HUES48 (cell line): ENCODE data around the gene GRM2.

Experiments used
- H3K27ac ChIP-seq: one replicate; pipeline ENCODE4 v1.7.0; 2013; ENCODE audit warnings: low read depth, low read length, inconsistent platforms
- H3K27me3 ChIP-seq: 2 replicates; pipeline ENCODE4 v1.6.1; 2013; ENCODE audit warnings: mild to moderate bottlenecking, low read length; ENCODE audit not compliant: control insufficient read depth, insufficient read depth
- H3K36me3 ChIP-seq: 2 replicates; pipeline ENCODE4 v1.6.1; 2013; ENCODE audit warnings: low read length; ENCODE audit not compliant: control insufficient read depth, insufficient read depth
- H3K4me1 ChIP-seq: 2 replicates; pipeline ENCODE4 v1.6.1; 2013; ENCODE audit warnings: mild to moderate bottlenecking, low read length; ENCODE audit not compliant: control insufficient read depth, insufficient read depth
- H3K4me3 ChIP-seq: 2 replicates; pipeline ENCODE4 v1.5.1; 2013; ENCODE audit warnings: mild to moderate bottlenecking, low read depth, low read length
- H3K9ac ChIP-seq: 2 replicates; pipeline ENCODE4 v1.6.1; 2013; ENCODE audit warnings: mild to moderate bottlenecking, low read depth, low read length, moderate library complexity
- H3K9me3 ChIP-seq: 2 replicates; pipeline ENCODE4 v1.6.1; 2013; ENCODE audit warnings: low read length; ENCODE audit not compliant: control insufficient read depth, insufficient read depth

GRM2 gene

DNA sequence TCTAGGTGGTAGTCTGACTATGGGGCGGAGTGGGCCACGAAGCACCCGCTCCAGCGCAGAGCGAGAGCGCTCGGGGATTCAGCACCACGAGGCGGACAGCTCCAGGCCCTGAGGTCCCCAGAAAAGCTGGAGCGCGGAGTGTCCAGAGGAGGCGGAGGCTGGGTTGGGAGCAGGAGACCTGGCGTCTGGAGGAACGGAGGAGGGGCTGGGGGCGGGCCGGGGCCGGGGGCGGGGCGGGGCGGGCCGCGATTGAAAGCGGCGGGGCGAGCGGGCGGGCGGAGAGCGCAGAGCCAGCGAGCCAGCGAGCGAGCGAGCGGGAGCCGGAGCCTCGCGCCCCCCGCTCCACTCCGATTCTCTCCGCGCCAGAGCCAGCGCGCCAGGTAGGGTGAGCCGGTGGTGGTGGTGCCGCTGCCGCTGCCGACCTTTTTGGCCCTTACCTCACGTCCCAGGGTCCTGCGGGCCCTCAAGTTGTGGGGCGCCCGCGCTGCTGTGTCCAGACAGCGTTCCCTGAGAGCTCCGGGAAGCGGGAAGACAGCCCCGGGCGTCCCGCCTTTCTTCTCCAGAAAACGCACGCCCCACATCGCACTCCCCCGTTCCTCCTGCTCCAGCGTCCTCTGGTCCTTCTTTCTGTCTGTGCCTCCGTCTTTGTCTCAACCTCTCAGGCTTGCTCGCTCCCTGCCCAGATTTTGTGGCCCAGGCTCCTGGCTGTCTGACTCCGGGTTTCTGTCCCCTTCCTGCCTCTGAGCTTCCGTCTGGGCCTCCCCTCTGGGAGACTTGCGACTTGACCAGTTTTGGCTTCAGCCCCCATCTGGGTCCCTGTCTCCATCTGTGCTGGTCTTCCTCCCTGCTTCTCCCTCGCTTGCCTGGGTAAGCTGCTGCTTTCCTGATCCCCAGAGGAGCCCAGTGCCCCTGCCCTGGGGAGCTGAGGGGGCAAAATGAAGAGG lies at the start of gene GRM2:
Gene GRM2 (plus strand): TSS at position 281 of the 944 bp plus-strand sequence. CDS start 1,916 bp downstream, outside the sequence.
- peaks cover 24% of the 10 kb centered on the region for H3K27me3 ChIP-seq
- peaks cover 16% of the 10 kb centered on the region for H3K4me1 ChIP-seq
- H3K36me3 ChIP-seq: no peaks in the 10 kb centered on the region
- H3K4me3 ChIP-seq: peak within 1 kb of the TSS; percentile 67
- H3K27ac ChIP-seq: no peak within 1 kb of the TSS
- peak within 1 kb of the TSS; percentile 48; the same call in 1 of the 2 replicates for H3K9ac ChIP-seq
- no peaks in the 10 kb centered on the region for H3K9me3 ChIP-seq

DNA sequence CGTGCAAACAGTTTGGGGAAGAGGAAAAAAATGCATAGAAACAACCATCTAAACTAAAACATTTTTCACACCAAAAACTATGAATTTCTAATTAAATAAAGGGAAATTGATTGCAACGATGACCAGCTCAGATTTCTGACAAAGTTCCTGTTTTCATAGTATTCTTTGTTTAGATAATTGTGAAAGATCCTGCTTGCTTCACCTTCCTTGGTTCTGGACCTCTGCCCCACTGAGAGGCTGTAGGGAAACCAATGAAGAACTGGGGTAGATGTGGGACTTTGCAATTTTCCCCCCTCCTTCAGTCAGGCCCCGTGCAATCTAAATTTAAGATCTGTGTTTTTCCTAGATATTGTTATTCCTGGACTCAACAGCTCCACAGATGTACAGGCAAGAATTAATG lies 49.6 kb upstream of the GRM2 start:
- H3K9ac ChIP-seq: no peak overlapping the region
- no peak overlapping the region for H3K27ac ChIP-seq
- no peaks in the 10 kb centered on the region for H3K4me1 ChIP-seq
- H3K27me3 ChIP-seq: no peaks in the 10 kb centered on the region
- H3K9me3 ChIP-seq: no peaks in the 10 kb centered on the region
- H3K4me3 ChIP-seq: no peak overlapping the region
- peaks cover 57% of the 10 kb centered on the region for H3K36me3 ChIP-seq

DNA sequence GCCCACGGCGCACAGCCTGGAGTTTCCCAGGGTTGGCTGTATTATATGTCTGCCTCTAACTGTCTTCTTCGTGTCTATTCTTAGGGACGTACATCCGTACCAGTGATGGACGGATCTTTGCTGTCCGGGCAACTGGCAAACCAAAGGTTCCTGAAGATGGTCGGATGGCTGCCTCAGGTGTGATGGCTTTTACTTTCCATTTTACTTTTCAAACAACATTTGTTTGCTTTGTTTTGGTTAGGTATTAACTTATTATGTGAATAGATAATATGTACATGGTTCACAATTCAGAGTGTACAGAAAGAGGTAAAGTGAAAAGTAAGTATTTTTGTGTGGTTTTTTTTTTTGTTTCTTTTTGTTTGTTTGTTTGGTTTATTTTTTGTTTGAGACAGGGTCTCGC lies 46.9 kb upstream of the GRM2 start:
- Histone ChIP-seq H3K4me1 (no peaks in the 10 kb centered on the region), H3K4me3 (no peak overlapping the region), H3K9me3 (no peaks in the 10 kb centered on the region), H3K27me3 (no peaks in the 10 kb centered on the region), H3K36me3 (peaks cover 67% of the 10 kb centered on the region), H3K27ac (no peak overlapping the region), H3K9ac (no peak overlapping the region)

DNA sequence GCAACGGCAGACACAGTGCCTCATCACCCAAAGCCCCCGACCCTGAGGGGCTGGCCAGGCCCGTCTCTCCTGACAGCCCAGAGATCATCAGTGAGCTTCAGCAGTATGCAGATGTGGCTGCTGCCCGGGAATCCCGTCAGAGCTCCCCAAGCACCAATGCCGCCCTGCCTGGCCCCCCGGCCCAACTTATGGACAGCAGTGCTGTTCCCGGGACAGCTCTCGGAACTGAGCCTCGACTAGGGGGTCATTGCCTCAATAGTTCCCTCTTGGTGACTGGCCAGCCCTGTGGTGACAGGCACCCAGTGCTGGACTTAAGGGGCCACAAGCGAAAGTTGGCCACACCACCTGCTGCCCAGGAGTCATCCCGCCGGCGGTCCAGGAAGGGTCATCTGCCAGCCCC lies 44.4 kb upstream of the GRM2 start:
- Histone ChIP-seq H3K4me1 (no peaks in the 10 kb centered on the region), H3K36me3 (peaks cover 58% of the 10 kb centered on the region), H3K9ac (no peak overlapping the region), H3K27ac (no peak overlapping the region), H3K27me3 (no peaks in the 10 kb centered on the region), H3K4me3 (no peak overlapping the region), H3K9me3 (no peaks in the 10 kb centered on the region)

DNA sequence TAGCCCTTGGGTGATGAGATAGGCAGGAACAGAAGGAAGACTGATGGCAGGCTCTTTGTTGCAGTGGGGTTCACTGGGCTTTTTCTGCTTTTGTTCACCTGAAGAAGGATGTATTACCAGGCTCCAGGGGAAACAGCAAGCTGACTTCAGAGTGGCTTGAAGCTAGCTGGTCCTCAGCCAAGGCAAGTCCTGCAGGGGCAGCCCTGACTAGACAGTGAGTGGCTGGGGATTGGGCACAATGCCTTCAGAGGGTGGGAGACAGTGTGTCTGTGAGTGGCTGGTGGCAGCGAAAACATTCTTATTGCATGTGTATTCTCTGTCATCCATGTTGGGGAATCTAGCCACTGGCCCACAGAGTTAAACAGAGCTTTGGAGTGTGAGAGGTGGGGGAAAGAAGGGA lies 38.1 kb upstream of the GRM2 start:
- peaks cover 17% of the 10 kb centered on the region for H3K4me1 ChIP-seq
- H3K27ac ChIP-seq: peak overlapping the region; percentile 42
- no peak overlapping the region; the same call in 1 of the 2 replicates for H3K9ac ChIP-seq
- no peaks in the 10 kb centered on the region for H3K9me3 ChIP-seq
- no peaks in the 10 kb centered on the region for H3K27me3 ChIP-seq
- H3K36me3 ChIP-seq: peaks cover 9% of the 10 kb centered on the region; the same call in 1 of the 2 replicates
- no peak overlapping the region for H3K4me3 ChIP-seq

DNA sequence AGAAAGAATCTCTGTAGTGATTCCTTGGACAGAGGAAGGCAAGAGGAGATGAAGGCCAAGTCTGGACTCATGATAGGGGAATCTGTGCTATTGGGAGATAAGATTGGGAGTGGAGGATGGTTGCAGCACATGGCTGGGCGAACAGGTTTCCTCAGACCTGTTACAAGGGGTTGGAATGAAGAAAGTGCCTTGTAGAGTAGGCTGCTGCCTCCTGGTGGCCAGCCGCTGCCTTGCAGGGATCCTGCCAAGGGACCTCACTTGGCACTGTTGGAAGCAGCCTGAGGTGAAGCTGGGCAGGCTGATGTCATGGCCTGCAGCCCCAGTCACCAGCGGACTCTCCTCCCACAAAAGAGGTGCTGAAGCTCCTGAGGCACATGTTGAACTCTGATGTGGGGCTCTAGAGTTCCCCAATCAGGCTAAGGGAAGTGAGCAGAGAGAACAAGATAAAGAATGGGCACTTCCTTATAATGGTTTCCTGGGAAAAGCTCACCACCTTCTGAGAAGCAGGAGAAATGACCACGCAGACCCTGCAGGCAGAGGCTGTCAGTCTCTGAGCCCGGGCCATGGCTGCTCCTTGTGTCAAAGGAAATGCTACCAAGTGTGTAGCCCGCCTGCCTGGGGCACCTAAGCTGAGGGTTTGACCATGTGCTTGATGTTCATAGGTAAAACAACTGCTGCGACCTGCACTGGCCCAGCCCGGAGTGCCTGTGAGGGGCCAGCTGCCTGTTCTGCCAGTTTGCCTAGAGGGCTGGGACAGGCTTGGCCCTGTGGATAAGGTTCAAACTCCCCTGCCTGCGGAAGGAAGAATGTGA lies 37.4 kb upstream of the GRM2 start:
- H3K27ac ChIP-seq: peak overlapping the region; percentile 42
- peaks cover 9% of the 10 kb centered on the region; the same call in 1 of the 2 replicates for H3K36me3 ChIP-seq
- no peak overlapping the region; the same call in 1 of the 2 replicates for H3K9ac ChIP-seq
- no peaks in the 10 kb centered on the region for H3K27me3 ChIP-seq
- no peak overlapping the region for H3K4me3 ChIP-seq
- peaks cover 17% of the 10 kb centered on the region for H3K4me1 ChIP-seq
- no peaks in the 10 kb centered on the region for H3K9me3 ChIP-seq

DNA sequence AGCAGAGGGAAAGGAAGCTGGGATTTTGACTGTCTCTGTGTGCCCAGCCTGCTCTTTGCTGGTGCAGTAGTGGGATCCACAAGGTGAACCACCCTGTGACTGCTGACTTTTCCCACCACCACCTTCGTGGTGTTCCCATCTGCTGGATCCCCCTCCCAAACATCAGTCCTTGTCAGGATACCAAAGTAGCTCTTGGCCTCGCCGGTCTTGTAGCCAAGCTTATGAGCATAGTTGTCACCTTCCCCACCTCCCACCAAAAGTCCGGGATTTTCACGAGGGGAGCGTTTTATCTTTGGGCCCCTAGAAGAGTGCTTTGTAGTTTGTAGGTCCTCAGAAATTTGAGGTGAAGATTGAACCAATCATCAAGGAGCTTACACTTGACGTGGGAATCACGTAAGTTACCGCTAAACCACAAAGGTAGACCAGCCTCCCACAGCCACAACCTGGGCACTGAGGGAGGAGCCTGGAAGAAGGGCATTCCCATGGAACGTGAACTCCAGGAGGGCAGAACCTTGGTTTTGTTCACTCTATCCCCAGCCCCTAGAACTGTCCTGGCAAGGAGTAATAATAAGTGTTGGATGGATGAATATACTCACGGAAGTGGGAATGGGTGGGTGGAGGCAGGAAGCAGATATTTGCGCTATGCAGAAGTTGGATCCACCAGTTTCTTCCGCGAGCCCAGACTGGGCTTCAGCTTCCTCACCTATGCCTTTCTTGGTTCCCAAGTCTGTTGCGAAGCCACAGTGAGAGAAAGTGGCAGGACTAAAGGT lies 36.6 kb upstream of the GRM2 start:
- no peaks in the 10 kb centered on the region for H3K9me3 ChIP-seq
- H3K27ac ChIP-seq: no peak overlapping the region
- H3K4me1 ChIP-seq: peaks cover 17% of the 10 kb centered on the region
- H3K4me3 ChIP-seq: peak overlapping the region; percentile 85
- no peaks in the 10 kb centered on the region for H3K27me3 ChIP-seq
- peaks cover 7% of the 10 kb centered on the region; the same call in 1 of the 2 replicates for H3K36me3 ChIP-seq
- H3K9ac ChIP-seq: no peak overlapping the region

DNA sequence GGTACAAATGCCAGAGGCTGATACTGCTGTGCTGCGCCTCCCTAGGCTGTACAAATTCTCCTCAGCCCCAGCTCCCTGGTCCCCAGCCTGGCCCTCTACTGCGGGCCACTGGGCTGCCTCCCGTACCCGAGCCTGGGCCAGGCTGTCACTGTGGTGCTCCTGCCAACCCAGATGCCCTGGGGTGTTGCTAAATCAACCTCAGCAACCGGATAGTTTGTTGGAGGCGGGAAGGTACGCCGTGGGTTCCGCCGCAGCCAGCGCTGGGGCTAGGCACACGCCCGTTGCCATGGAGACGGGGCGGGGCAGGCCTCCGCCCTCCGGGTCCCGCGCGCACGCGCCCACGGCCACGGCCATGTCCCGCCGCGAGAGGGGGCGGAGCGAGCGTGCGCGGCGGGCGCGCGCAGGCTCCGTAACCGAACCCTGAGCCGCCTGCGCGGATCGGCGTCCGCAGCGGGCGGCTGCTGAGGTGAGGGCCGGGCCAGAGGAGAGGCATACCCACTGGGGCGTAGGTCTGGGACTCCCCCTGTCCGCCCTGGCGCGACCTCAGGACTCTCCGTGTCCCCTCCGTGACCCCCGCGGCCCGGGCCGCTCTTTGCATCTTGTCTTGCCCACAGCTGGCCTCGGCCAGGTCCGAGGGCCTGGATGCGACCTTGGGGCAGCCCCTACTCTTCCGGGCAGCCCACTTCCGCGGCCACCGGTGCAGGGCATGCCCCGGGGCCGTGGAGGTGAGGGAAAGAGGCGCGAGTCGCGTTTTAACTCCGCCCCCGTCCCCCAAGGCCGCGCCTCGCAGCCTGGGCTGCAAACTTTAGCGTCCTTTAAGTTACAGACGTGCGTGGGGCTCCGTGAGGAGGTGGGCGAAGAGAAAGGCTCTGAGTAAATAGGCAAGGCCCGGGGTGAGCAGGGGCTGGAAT lies 35.8 kb upstream of the GRM2 start, which contains the start of gene TEX264:
Gene TEX264 (plus strand): TSS at position 430 of the 911 bp plus-strand sequence. CDS start 3,053 bp downstream, outside the sequence.
- Histone ChIP-seq H3K27me3 (no peaks in the 10 kb centered on the region), H3K9me3 (no peaks in the 10 kb centered on the region), H3K4me3 (peak within 1 kb of the TSS; percentile 85), H3K4me1 (peaks cover 17% of the 10 kb centered on the region), H3K9ac (peak within 1 kb of the TSS; percentile 73), H3K36me3 (no peaks in the 10 kb centered on the region), H3K27ac (peak within 1 kb of the TSS; percentile 49)

DNA sequence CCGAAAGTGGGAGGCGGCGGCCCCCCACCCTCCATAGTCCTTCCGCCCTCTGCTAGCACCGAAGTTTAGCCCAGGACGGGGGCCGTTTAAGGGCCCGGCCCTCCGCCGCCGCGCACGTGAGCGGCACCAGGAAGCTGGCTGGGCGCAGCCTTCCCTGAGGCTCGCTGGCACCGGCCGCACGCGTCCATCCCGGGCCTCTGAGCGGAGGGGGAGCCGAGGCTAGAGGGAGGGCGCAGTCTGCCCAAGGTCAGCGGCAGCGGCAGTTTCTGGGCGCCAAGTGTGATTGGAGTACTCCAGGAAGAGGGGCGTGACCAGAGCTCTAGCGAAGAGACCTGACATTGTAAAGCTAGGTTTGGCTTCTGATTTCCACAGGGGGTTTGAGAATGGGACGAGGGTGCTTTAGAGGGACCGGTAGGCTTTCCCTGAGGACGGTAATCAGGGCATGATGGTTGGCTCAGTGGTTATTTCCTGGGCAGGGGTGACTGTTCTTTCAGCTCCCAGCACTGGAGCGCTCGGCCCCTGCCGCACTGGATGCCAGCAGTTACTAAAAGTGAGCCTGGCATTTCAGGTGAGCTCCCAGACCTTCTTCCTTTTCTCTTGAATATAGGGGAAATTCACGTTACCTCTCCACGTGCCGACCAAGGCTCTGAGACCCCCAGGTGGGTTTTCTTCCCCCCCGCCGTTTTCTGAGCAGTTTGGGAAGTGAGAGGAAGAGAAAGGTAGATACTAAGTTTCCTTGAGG lies 35.0 kb upstream of the GRM2 start:
- H3K36me3 ChIP-seq: no peaks in the 10 kb centered on the region
- no peaks in the 10 kb centered on the region for H3K27me3 ChIP-seq
- H3K9ac ChIP-seq: peak overlapping the region; percentile 73
- H3K27ac ChIP-seq: peak overlapping the region; percentile 49
- H3K4me3 ChIP-seq: peak overlapping the region; percentile 85
- H3K9me3 ChIP-seq: no peaks in the 10 kb centered on the region
- peaks cover 17% of the 10 kb centered on the region for H3K4me1 ChIP-seq
